ENCODE results near the gene PHF13.

DNA sequence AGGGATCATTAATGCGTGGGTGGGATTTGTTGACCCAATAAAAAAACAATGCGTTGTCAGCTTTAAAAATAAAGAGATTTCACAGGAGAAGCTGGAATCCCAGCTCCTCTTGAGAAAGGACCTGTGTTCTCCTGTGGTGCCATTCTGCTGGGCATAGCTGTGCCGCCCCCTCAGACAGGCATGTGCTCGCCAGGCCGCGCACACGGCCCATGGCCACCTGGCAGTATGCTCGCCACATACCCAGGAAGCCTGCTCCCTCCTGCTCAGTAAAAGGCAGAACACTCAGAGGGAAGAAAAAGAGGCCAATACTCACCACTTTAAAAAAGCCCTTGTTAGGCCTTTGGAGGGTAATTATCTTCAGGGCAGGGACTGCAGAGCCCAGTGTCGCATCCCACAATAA, 24.2 kb downstream of the PHF13 start:
- TF ChIP-seq, protein P1, sequence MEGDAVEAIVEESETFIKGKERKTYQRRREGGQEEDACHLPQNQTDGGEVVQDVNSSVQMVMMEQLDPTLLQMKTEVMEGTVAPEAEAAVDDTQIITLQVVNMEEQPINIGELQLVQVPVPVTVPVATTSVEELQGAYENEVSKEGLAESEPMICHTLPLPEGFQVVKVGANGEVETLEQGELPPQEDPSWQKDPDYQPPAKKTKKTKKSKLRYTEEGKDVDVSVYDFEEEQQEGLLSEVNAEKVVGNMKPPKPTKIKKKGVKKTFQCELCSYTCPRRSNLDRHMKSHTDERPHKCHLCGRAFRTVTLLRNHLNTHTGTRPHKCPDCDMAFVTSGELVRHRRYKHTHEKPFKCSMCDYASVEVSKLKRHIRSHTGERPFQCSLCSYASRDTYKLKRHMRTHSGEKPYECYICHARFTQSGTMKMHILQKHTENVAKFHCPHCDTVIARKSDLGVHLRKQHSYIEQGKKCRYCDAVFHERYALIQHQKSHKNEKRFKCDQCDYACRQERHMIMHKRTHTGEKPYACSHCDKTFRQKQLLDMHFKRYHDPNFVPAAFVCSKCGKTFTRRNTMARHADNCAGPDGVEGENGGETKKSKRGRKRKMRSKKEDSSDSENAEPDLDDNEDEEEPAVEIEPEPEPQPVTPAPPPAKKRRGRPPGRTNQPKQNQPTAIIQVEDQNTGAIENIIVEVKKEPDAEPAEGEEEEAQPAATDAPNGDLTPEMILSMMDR (IDR thresholded peaks at IDR 0.05): no peak
- TF ChIP-seq POLR2AphosphoS5 (IDR thresholded peaks at IDR 0.05): no peak
- no peak for TF ChIP-seq POLR2A (IDR thresholded peaks at IDR 0.05)
- no peak for TF ChIP-seq EP300 (IDR thresholded peaks at IDR 0.05)
